Hematopoietic multipotent progenitor cell treated with erythropoietin and hydrocortisone succinate and interleukin-3 and kit ligand, for 15 days (in vitro differentiated cells): ENCODE results near the gene HERC6.

Experiments
- DNase-seq: peaks from one replicate; pipeline ENCODE4 v3.0.0-alpha.2; 2015; ENCODE audit warnings: low spot score

Gene HERC6

DNA sequence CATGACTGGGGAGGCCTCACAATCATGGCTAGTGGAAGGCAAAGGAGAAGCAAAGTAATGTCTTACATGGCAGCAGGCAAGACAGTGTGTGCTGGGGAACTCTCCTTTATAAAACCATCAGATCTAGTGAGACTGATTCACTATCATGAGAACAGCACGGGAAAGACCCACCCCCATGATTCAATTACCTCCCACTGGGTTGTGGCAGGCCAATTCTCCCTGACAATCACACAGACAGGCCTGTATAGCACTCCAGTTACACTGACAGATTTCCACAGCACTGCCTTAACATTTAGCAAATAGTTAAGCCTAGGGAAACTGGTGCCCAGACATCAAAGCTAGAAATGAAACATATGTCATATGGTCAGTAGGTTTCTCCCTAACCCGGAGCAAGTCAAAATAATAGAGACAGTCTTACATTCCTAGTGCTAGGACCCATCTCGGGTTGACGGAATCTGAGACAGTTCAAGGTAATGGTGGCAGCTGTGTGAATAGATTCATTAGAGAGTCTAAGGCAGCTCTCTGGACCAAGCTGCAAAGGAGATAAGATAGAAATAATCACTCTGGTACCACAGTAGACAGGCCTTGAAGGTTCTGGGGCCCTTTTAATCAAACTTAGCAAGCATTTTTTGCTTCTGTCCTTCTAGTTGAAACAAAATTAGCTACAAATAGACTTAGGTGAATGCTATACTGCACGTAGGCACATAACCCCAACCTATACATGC, 68.9 kb downstream of the HERC6 start:
- DNase-seq, result peak; percentile 20

- DNase-seq, result peak; percentile 22
Measured at GRCh38 chr4:88448211-88448765, 69.6 kb downstream of the HERC6 start.

DNA sequence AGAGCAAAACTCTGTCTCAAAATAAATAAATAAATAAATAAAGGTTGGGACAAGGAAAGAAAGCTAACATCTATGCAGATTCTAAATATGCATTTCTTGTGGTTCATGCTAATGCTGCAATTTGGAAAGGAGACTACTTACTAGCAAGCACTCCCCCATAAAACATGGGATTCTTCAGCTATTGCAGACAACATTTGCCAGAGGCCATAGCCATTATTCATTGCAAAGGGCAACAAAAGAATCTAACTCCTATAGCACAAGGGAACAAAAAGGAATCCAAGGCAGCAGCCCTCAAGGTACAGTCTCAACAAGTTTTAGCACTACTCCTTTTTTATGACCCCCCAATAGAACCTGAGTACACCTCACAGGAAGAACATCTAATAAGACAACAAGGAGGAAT, 70.2 kb downstream of the HERC6 start:
- DNase-seq, result no peak

- no peak for DNase-seq
Measured at GRCh38 chr4:88449290-88449689, 70.6 kb downstream of the HERC6 start.

DNA sequence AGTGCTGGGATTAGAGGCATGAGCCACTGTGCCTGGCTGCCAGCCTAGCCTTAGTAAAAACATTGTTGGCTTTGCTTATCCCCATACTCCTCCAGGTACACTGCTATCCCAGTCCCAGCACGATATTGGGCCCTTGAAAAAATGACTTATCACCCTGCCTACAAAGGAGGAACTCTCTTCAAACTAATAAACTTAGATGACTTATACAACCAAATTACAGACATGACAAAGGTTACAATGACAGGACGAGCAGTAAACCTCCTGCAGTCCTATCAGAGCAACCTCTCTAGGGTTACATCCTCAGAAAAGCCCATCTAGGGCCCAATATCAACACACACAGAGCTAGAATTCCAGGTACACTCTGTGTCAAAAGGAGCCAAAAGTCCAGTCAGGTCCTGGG, 72.6 kb downstream of the HERC6 start:
- no peak for DNase-seq

GRCh38 chr4:88452912-88453311, 74.3 kb downstream of the HERC6 start:
- no peak for DNase-seq

- DNase-seq, result peak; percentile 91
Measured at GRCh38 chr4:88456670-88457306, 78.1 kb downstream of the HERC6 start, which contains the start of gene HERC5. Gene HERC5 (plus strand): TSS chr4:88457119. CDS start chr4:88457270, 151 bp downstream.

DNA sequence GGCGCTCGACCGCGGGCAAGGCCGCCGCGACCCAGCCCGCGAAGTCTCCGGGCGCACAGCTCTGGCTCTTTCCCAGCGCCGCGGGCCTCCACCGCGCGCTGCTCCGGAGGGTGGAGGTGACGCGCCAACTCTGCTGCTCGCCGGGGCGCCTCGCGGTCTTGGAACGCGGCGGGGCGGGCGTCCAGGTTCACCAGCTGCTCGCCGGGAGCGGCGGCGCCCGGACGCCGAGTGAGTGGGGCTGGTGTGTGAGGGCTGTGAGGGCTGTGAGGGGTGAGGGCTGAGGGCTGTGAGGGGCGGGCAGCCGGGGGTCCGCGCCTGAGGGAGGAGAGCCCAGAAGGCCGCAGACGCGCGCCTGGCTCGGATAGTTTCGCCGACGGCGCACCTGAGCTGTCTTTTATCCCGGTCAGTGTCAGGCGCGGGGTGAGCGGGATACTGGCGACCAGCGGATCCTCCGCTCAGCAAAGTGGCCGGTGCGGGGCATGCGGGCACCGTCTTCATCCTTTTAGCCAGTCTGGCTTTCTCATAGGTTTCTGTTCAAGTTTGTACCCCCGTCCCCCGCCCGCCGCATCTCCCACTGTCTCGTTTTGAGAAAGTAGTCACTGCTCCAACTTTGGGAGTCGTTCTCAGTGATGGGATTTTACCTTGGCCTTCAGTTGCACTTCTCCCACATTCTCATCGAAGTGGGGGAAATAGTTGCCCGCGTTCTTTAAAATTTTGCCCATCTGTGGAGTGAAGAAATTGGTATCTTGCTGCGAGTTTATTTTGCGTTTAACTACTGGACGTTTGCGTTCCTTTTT, 78.9 kb downstream of the HERC6 start:
- DNase-seq, result peak; percentile 23

GRCh38 chr4:88458104-88458740, 79.6 kb downstream of the HERC6 start:
- no peak for DNase-seq

GRCh38 chr4:88465653-88466192, 87.1 kb downstream of the HERC6 start:
- no peak for DNase-seq

GRCh38 chr4:88467392-88467791, 88.7 kb downstream of the HERC6 start:
- DNase-seq, result no peak

DNA sequence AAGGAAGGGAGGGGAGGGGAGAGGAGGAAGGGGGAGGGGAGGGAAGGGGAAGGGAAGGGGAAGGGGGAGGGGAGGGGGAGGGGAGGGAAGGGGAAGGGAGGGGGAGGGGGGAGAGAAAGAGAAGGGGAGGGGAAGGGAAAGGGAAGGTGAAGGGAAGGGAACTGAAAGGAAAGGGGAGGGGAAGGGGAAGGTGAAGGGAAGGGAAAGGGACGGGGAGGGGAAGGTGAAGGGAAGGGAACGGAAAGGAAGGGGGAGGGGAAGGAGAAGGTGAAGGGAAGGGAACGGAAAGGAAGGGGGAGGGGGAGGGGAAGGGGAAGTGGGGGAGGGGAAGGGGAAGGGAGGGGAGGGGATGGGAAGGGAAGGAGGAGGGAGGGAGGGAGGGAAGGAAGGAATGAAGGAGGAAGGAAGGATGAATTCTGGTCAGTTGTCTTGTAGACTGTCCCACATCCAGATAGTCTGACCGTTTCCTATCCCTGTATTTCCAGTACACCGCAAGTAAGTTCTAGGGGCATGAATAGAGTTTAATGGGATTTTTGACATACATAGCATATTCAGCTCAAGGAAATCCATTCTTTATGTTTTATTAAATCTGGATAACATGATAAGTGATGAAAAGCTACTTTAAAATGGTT, 98.7 kb downstream of the HERC6 start:
- no peak for DNase-seq

DNA sequence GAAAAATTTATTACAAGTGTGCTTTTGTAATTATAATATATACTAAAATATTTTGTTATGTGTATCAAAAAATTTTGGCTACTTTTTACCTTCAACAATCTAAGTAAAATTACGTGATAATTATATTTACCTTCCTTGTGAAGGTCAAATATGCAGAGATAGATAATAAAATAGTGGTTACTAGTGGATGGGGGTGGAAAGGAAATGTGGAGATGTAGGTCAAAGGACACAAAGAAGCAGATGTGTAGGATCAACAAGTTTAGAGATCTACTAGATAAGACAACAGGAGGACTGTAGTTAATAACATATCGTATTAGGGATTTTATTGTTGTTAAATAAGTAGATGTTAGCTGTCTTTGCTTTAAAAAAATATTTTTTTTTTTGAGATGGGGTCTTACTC, 99.6 kb downstream of the HERC6 start:
- DNase-seq, result no peak

DNA sequence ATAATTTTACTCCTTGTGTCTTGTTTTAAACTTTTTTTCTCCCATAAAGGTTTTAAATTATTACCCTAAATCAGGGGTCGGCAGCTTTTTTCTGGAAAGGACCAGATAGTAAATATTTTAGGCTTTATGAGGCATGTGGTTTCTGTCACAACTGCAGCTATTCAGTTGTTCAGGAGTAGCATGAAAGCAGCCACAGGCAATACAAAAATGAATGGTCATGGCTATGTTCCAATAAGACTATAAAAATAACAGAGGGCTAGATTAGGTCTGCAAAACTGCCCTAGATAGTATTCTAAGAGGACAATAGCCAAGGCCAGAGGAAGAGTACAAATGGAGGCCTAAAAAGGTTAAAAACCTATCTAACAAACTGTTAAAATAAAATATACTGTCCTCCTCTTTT, 102.9 kb downstream of the HERC6 start:
- DNase-seq, result no peak

GRCh38 chr4:88489100-88489761, 110.6 kb downstream of the HERC6 start:
- DNase-seq, result no peak
